Measurements from ENCODE around the gene NR1H2.

GRCh38 chr19:50419022-50419579 is 42.8 kb downstream of the NR1H2 start:
- no peak for TF ChIP-seq CTCF (conservative IDR thresholded peaks at IDR 0.05)
- no peak for TF ChIP-seq ZFX (IDR thresholded peaks at IDR 0.05)

All from C4-2B (cell line).